C4-2B (cell line): ENCODE data around the gene C4BPA.

ENCODE experiments used
- CTCF ChIP-seq: fragments of 450-650 bp; conservative IDR thresholded peaks from 2 replicates; pipeline ENCODE4 v1.5.1; 2017; ENCODE audit warnings: mild to moderate bottlenecking
- ZFX ChIP-seq: fragments of 450-650 bp; IDR thresholded peaks from 2 replicates; pipeline ENCODE4 v1.6.1; 2017

DNA sequence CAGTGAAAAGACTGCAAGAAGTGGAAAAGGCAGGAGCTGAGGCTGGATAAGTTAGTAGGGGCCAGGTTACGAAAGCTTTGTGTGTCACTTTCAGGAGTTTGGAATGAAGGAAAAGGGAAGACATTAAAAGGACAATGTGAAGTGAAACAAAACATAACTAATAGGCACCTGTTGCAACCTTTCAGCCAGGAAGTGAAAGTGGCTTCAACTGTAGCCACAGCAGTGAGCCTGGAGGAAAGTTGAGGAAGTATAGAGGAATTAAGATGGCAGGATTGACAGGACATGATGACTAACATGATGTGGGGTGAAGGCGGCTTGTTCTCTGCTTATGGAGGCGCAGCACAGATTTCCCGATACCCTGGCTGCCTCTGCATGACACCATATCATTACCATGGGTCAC, 68.9 kb downstream of the C4BPA start:
- TF ChIP-seq CTCF = no peak
- no peak for TF ChIP-seq ZFX
